ENCODE results near the gene STRIP2.

The STRIP2 gene

DNA sequence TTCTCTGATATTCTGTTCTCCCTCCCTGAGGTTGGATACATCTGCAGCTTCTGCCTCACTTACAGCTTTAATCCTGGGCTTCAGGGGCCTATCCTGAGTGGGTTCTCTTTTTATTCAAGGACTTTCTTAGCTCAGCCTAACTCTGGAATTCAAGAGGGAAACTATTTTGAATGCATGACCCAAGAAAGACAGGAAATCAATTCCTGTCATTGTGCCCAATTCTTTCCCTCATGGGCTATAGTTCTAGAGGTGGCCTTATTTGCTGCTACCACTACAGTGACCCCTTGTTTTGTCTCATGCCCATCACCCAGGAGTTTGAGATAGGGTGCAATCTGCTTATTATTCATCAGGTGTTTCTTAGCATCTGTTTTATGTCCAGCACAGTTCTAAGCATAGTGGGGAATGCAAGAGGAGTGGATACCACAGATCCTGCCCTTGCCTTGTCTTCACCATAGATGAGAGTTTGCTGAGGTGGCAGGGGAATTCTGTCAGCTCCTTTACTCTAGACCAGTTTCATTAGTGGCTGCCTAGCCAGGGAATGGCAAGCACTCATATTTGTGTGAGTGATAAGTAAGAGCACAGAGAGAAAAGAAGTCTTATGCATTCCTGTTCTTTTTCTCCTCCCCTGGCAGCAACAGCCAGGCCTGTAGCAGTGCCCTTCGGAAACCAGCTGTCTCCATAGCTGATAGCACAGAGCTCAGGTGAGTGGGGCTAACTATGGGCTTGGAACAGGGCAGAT, 19.4 kb downstream of the STRIP2 start:
- no peaks in the 10 kb centered on the region; the same call in 1 of the 2 replicates for H3K36me3 ChIP-seq (ENCODE audit: control insufficient read depth, insufficient read depth, low read length)
- no peak overlapping the region for H3K27ac ChIP-seq (ENCODE audit: low read length)
- no peak overlapping the region for H3K4me3 ChIP-seq (ENCODE audit: low read length)
- no CpG with 5 or more reads among the region's 1 CpG for WGBS (ENCODE audit: insufficient coverage, insufficient read length)
- H3K4me1 ChIP-seq (ENCODE audit: control insufficient read depth, insufficient read depth, low read length), result no peaks in the 10 kb centered on the region
- no peaks in the 10 kb centered on the region for H3K9me3 ChIP-seq (ENCODE audit: control insufficient read depth, insufficient read depth, low read length)
- no peak for DNase-seq (ENCODE audit: low read depth, low spot score)
- H3K27me3 ChIP-seq (ENCODE audit: control insufficient read depth, insufficient read depth, low read length), result no peaks in the 10 kb centered on the region

GRCh38 chr7:129454249-129454551, 20.0 kb downstream of the STRIP2 start:
- Histone ChIP-seq H3K4me3 (ENCODE audit: low read length) (no peak overlapping the region), H3K36me3 (ENCODE audit: control insufficient read depth, insufficient read depth, low read length) (no peaks in the 10 kb centered on the region; the same call in 1 of the 2 replicates), H3K27ac (ENCODE audit: low read length) (no peak overlapping the region), H3K4me1 (ENCODE audit: control insufficient read depth, insufficient read depth, low read length) (no peaks in the 10 kb centered on the region), H3K27me3 (ENCODE audit: control insufficient read depth, insufficient read depth, low read length) (no peaks in the 10 kb centered on the region), H3K9me3 (ENCODE audit: control insufficient read depth, insufficient read depth, low read length) (no peaks in the 10 kb centered on the region)
- no peak for DNase-seq (ENCODE audit: low read depth, low spot score)
- no CpG with 5 or more reads among the region's 4 CpGs for WGBS (ENCODE audit: insufficient coverage, insufficient read length)

- Histone ChIP-seq H3K4me3 (ENCODE audit: low read length) (no peak overlapping the region), H3K36me3 (ENCODE audit: control insufficient read depth, insufficient read depth, low read length) (peaks cover 6% of the 10 kb centered on the region; the same call in 1 of the 2 replicates), H3K27me3 (ENCODE audit: control insufficient read depth, insufficient read depth, low read length) (no peaks in the 10 kb centered on the region), H3K9me3 (ENCODE audit: control insufficient read depth, insufficient read depth, low read length) (no peaks in the 10 kb centered on the region), H3K4me1 (ENCODE audit: control insufficient read depth, insufficient read depth, low read length) (no peaks in the 10 kb centered on the region), H3K27ac (ENCODE audit: low read length) (no peak overlapping the region)
- no peak for DNase-seq (ENCODE audit: low read depth, low spot score)
- no CpG with 5 or more reads among the region's 10 CpGs for WGBS (ENCODE audit: insufficient coverage, insufficient read length)
Observed at GRCh38 chr7:129456421-129456820, 22.2 kb downstream of the STRIP2 start.

DNA sequence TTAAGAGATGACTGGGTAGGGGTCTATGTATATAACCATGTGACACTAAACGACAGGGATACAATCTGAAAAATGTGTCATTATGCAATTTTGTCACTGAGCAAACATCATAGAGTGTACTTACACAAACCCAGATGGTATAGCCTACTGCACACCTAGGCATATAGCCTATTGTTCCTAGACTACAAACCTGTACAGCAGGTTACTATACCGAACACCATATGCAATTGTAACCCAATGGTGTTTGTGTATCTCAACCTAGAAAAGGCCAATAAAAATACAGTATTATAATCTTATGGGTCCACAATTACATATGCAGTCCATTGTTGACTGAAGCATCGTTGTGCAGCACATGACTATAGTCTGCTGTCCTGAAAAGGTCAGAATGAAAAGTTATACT, 22.9 kb downstream of the STRIP2 start:
- Histone ChIP-seq H3K4me3 (ENCODE audit: low read length) (no peak overlapping the region), H3K4me1 (ENCODE audit: control insufficient read depth, insufficient read depth, low read length) (no peaks in the 10 kb centered on the region), H3K9me3 (ENCODE audit: control insufficient read depth, insufficient read depth, low read length) (no peaks in the 10 kb centered on the region), H3K27ac (ENCODE audit: low read length) (no peak overlapping the region), H3K36me3 (ENCODE audit: control insufficient read depth, insufficient read depth, low read length) (peaks cover 6% of the 10 kb centered on the region; the same call in 1 of the 2 replicates), H3K27me3 (ENCODE audit: control insufficient read depth, insufficient read depth, low read length) (no peaks in the 10 kb centered on the region)
- DNase-seq (ENCODE audit: low read depth, low spot score), result no peak
- no CpG with 5 or more reads among the region's 3 CpGs for WGBS (ENCODE audit: insufficient coverage, insufficient read length)

GRCh38 chr7:129458171-129458570, 23.9 kb downstream of the STRIP2 start:
- DNase-seq (ENCODE audit: low read depth, low spot score), result no peak
- peaks cover 10% of the 10 kb centered on the region; the same call in 1 of the 2 replicates for H3K36me3 ChIP-seq (ENCODE audit: control insufficient read depth, insufficient read depth, low read length)
- WGBS (ENCODE audit: insufficient coverage, insufficient read length), result no CpG with 5 or more reads among the region's 5 CpGs
- no peaks in the 10 kb centered on the region for H3K4me1 ChIP-seq (ENCODE audit: control insufficient read depth, insufficient read depth, low read length)
- no peak overlapping the region for H3K4me3 ChIP-seq (ENCODE audit: low read length)
- no peaks in the 10 kb centered on the region for H3K9me3 ChIP-seq (ENCODE audit: control insufficient read depth, insufficient read depth, low read length)
- no peaks in the 10 kb centered on the region for H3K27me3 ChIP-seq (ENCODE audit: control insufficient read depth, insufficient read depth, low read length)
- H3K27ac ChIP-seq (ENCODE audit: low read length), result no peak overlapping the region

DNA sequence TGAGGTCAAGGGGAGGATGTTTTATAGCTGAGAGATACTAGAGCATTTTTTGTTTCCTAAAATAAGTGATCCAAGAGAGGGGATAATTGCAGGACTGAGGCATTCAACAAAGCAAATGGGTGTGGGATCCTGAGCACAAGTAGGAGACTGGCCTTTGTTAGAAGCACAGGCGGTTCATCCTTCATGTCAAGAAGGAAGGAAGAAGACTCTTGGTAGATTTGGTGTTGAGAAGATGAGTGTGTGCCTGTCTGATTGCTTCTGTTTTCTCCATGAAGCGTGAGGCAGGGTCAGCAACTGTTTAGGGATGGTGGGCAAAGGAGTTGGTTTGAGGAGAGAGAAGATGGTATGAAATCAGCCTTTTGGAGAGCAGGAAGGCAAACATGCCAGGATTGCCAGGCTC, 27.6 kb downstream of the STRIP2 start:
- WGBS (ENCODE audit: insufficient coverage, insufficient read length), result no CpG with 5 or more reads among the region's 2 CpGs

DNA sequence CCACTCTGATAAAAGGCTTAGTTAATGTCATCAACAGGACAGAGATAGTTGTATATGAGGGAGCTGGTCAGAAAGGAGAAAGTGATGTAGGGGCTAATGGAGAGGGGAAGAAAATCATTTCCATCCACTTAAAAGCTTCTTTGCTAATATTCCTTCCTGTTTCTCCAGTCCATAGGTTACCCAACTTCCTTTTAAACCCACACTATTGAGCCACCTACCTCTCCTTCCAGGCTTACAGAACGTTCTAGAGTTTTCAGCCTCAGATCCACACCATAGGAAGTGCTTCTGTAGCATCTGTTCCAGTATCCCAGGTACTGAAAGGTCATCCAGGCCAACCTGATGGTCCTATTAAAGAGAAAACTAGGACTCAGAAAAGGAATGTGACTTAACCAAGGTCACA, 28.2 kb downstream of the STRIP2 start:
- Histone ChIP-seq H3K36me3 (ENCODE audit: control insufficient read depth, insufficient read depth, low read length) (peaks cover 10% of the 10 kb centered on the region; the same call in 1 of the 2 replicates), H3K9me3 (ENCODE audit: control insufficient read depth, insufficient read depth, low read length) (no peaks in the 10 kb centered on the region)
- no CpG with 5 or more reads among the region's 1 CpG for WGBS (ENCODE audit: insufficient coverage, insufficient read length)

More for the DNA sequence above, 27.6 kb downstream of the STRIP2 start:
- Histone ChIP-seq H3K36me3 (ENCODE audit: control insufficient read depth, insufficient read depth, low read length) (peaks cover 10% of the 10 kb centered on the region; the same call in 1 of the 2 replicates), H3K4me1 (ENCODE audit: control insufficient read depth, insufficient read depth, low read length) (no peaks in the 10 kb centered on the region), H3K4me3 (ENCODE audit: low read length) (no peak overlapping the region), H3K9me3 (ENCODE audit: control insufficient read depth, insufficient read depth, low read length) (no peaks in the 10 kb centered on the region), H3K27me3 (ENCODE audit: control insufficient read depth, insufficient read depth, low read length) (no peaks in the 10 kb centered on the region), H3K27ac (ENCODE audit: low read length) (no peak overlapping the region)
- no peak for DNase-seq (ENCODE audit: low read depth, low spot score)

GRCh38 chr7:129464194-129464593, 30.0 kb downstream of the STRIP2 start:
- no peak overlapping the region for H3K4me3 ChIP-seq (ENCODE audit: low read length)
- H3K36me3 ChIP-seq (ENCODE audit: control insufficient read depth, insufficient read depth, low read length), result peaks cover 10% of the 10 kb centered on the region; the same call in 1 of the 2 replicates
- no peak overlapping the region for H3K27ac ChIP-seq (ENCODE audit: low read length)
- no CpG with 5 or more reads among the region's 4 CpGs for WGBS (ENCODE audit: insufficient coverage, insufficient read length)
- H3K27me3 ChIP-seq (ENCODE audit: control insufficient read depth, insufficient read depth, low read length), result no peaks in the 10 kb centered on the region
- no peak for DNase-seq (ENCODE audit: low read depth, low spot score)
- H3K9me3 ChIP-seq (ENCODE audit: control insufficient read depth, insufficient read depth, low read length), result no peaks in the 10 kb centered on the region
- no peaks in the 10 kb centered on the region for H3K4me1 ChIP-seq (ENCODE audit: control insufficient read depth, insufficient read depth, low read length)

More for the DNA sequence above, 28.2 kb downstream of the STRIP2 start:
- Histone ChIP-seq H3K4me1 (ENCODE audit: control insufficient read depth, insufficient read depth, low read length) (no peaks in the 10 kb centered on the region), H3K27ac (ENCODE audit: low read length) (no peak overlapping the region), H3K4me3 (ENCODE audit: low read length) (no peak overlapping the region), H3K27me3 (ENCODE audit: control insufficient read depth, insufficient read depth, low read length) (no peaks in the 10 kb centered on the region)
- no peak for DNase-seq (ENCODE audit: low read depth, low spot score)

- Histone ChIP-seq H3K27me3 (ENCODE audit: control insufficient read depth, insufficient read depth, low read length) (no peaks in the 10 kb centered on the region), H3K4me1 (ENCODE audit: control insufficient read depth, insufficient read depth, low read length) (no peaks in the 10 kb centered on the region), H3K36me3 (ENCODE audit: control insufficient read depth, insufficient read depth, low read length) (peaks cover 6% of the 10 kb centered on the region; the same call in 1 of the 2 replicates), H3K4me3 (ENCODE audit: low read length) (no peak overlapping the region), H3K27ac (ENCODE audit: low read length) (no peak overlapping the region), H3K9me3 (ENCODE audit: control insufficient read depth, insufficient read depth, low read length) (no peaks in the 10 kb centered on the region)
- DNase-seq (ENCODE audit: low read depth, low spot score), result no peak
- no CpG with 5 or more reads among the region's 2 CpGs for WGBS (ENCODE audit: insufficient coverage, insufficient read length)
Observed at GRCh38 chr7:129465080-129465479, 30.8 kb downstream of the STRIP2 start.

DNA sequence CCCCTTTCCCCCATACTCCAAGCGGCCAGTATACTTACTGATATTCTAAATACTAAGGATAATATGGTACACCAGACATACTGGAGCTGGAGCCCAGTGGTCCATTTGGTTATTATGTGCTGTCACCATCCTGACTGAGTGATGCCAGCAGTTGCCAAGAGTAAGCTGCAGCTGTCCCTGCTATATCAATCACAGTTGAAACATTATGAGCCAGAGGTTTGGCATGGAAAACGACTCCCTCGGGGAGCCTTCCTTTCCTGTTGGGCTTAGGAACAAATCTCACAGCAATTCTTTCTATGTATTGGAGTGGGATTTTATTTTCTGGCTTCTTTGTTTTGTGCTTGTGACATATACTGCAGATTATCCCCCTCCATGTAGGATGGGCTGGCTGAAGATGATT, 32.6 kb downstream of the STRIP2 start:
- no peak overlapping the region for H3K4me3 ChIP-seq (ENCODE audit: low read length)
- no peak for DNase-seq (ENCODE audit: low read depth, low spot score)
- H3K4me1 ChIP-seq (ENCODE audit: control insufficient read depth, insufficient read depth, low read length), result peaks cover 2% of the 10 kb centered on the region; the same call in 1 of the 2 replicates

GRCh38 chr7:129468087-129468486, 33.9 kb downstream of the STRIP2 start:
- Histone ChIP-seq H3K27me3 (ENCODE audit: control insufficient read depth, insufficient read depth, low read length) (no peaks in the 10 kb centered on the region), H3K27ac (ENCODE audit: low read length) (no peak overlapping the region), H3K4me1 (ENCODE audit: control insufficient read depth, insufficient read depth, low read length) (peaks cover 2% of the 10 kb centered on the region; the same call in 1 of the 2 replicates), H3K4me3 (ENCODE audit: low read length) (no peak overlapping the region), H3K36me3 (ENCODE audit: control insufficient read depth, insufficient read depth, low read length) (peaks cover under 1% of the 10 kb centered on the region; the same call in 1 of the 2 replicates), H3K9me3 (ENCODE audit: control insufficient read depth, insufficient read depth, low read length) (no peaks in the 10 kb centered on the region)
- no peak for DNase-seq (ENCODE audit: low read depth, low spot score)
- no CpG with 5 or more reads among the region's 1 CpG for WGBS (ENCODE audit: insufficient coverage, insufficient read length)

More for the DNA sequence above, 32.6 kb downstream of the STRIP2 start:
- 100% methylated on average over 1 of the region's 3 CpGs for WGBS (ENCODE audit: insufficient coverage, insufficient read length)
- Histone ChIP-seq H3K27me3 (ENCODE audit: control insufficient read depth, insufficient read depth, low read length) (no peaks in the 10 kb centered on the region), H3K27ac (ENCODE audit: low read length) (no peak overlapping the region), H3K36me3 (ENCODE audit: control insufficient read depth, insufficient read depth, low read length) (peaks cover 4% of the 10 kb centered on the region; the same call in 1 of the 2 replicates), H3K9me3 (ENCODE audit: control insufficient read depth, insufficient read depth, low read length) (no peaks in the 10 kb centered on the region)

All from iPS DF 6.9 (cell line).